HG02852 (cell line): ENCODE results near the gene ZNF593.

Source experiments
- ATAC-seq: cut with Tn5 transposase; IDR thresholded peaks from one replicate; pipeline ENCODE4 v1.9.1; 2021; ENCODE audit warnings: mild to moderate bottlenecking, moderate library complexity; ENCODE audit not compliant: unreplicated experiment

Gene ZNF593

DNA sequence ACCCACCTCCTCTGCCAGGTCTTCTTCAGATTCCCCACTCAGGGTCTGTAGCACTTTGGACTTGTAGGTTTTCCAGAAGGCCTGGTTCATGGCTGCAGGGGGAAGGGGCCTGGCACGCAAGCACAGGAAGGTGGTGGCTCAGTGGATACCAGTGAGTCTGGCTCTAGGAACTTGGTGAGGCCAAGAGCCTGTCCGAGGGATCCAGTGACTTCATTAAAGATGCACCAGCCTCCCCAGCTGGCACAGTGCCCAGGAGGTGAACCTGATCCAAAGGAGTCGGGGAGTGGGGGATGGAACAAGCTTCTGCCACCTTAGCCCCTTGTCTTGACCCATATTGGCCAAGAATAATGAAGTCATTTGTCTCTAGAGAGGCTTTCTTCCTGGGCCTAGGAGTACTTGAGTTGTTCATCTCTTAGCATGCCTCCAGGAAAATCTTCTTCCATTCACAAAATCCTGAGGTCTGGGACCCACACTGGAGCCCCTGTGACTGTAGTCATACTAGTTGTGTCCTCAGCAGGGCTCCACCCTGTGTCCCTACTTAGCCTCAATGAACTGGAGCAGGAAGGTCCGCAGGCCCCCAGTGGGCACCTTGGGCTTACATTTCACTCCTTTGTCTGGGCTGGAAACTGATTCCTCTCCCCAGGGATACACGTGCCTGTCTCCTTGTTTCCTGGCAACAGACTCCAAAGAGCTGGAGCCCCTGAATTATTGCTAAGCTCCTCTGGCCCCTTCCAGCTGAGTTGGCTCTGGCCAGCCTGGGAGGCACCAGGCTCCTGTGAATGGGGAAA is 1.1 kb upstream of the ZNF593 start, which contains the start of gene C1orf232:
Gene C1orf232 (minus strand): TSS at position 554 of the 788 bp plus-strand sequence. CDS start 464 bp downstream, at position 90.
- no peak for ATAC-seq

DNA sequence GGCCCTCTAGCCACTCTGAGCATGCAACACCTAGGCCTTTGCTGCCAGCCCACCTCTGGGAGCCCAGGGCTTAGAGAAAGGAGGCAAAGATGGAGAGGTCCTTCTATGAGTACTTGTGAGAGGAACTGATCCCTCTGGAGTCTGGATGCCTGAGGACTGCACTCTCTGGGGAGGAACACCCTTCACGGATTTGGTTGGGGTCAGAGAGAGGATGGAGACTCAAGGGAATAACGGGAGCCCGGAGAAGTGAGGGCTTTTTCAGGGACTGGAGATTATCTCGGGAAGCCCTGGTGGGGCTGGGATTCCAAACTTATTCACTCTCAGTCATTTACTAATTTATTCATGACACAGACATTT is 532 bp upstream of the ZNF593 start:
- no peak for ATAC-seq

DNA sequence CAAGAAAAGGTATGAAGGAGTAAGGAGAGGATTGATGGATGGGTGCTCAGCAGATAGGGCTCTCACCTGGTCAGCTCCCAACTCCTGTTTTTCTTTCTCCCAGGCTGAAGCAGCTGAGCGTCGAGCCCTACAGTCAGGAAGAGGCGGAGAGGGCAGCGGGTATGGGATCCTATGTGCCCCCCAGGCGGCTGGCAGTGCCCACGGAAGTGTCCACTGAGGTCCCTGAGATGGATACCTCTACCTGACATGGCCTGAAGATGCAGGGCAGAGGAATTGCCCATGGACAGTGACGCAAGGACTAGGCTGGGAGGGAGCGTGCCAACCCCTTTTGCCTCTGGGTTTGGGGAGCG is 739 bp downstream of the ZNF593 start:
- ATAC-seq = no peak

DNA sequence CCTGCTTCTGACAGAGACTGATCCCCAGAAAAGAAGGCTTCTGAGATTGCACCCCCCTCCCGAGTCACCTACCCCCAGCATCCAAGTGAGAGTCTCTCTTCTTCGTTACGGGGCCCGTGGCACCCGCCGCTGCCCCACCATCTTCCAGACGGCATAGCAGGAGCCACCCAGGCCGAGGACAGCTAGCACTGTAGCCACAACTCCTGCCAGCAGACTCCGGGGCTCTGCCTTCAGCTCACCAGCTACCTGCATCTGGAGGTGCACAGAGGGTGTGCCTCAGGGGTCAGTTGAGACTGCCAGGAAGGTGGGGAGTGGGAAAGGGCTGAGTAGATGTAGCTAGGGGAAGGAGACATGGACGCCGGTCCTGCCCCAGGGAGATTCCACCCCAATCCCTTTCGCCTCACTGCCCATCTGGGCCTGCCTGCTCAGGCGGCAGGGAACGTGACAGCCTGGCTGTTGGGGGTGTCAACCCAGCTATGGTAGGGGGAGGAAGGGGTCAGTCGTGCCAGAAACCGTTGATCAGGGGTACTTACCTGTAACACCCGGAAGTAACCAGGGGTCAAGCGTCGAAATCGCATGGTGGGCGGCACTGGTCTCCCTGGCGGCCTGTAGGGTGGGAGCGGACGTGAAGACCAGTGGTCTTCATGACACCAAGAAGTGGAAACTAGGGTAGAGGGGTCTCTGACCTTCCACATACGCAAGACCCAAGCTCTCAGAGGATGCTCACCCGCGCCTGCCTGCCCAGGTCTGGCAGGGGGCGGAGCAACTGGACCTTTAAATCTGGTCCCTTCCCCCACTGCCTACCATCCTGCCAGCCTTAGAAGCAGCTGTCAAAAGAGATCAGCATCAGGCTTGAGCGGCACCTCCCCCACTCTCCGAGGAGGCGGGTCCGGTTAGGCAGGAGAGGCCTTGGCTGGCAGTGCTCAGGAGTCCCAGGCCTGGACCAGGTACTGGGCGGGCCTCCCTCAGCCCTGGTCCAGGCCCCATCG is 1.7 kb downstream of the ZNF593 start, which contains the start of gene ZNF593OS:
Gene ZNF593OS (minus strand): TSS at position 749 of the 989 bp plus-strand sequence. CDS start 171 bp downstream, at position 578.
- no peak for ATAC-seq

DNA sequence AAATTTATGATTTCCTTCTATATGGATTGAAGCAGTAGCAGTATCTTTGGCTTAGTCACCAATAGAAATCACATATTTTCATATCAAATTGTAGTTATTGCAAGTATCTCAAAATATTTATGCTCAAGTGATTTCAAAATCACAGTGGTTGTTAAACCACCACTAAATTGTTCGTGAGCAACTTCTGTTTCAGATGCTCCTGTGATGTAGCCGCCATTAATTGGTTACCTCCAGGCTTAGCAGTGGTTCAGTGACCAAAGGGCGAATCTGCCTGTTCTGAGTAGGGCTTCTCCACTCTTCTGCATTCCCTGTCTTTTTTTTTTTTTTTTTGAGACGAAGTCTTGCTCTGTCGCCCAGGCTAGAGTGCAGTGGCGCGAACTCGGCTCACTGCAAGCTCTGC is 5.6 kb downstream of the ZNF593 start:
- no peak for ATAC-seq

DNA sequence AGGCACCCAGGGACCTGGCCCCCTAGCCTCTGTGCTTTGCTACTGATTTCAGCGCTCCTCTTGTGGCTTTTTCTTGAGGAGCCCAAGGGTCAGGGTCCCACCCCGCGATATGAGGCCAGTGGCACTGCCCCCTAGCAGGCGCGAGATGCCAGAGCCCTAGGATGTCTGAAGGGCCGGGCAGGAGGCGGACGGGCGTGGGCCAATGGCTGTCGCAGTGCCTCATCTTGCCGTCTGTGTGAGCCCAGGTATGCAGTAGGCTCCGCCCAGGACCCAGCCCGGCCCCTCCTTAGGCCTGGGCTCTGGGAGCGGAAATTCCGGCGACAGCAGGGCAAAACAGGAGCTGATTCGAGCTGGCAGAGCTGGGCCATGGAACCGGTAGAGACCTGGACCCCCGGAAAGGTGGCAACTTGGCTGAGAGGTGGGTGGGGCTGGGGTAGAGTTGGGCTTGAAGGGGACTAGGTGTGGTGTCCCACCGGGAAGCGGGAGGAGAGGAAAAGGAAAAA is 7.5 kb downstream of the ZNF593 start, which contains the start of gene CNKSR1:
Gene CNKSR1 (plus strand): TSS at position 310 of the 503 bp plus-strand sequence. CDS start 57 bp downstream, at position 367.
- ATAC-seq = no peak

DNA sequence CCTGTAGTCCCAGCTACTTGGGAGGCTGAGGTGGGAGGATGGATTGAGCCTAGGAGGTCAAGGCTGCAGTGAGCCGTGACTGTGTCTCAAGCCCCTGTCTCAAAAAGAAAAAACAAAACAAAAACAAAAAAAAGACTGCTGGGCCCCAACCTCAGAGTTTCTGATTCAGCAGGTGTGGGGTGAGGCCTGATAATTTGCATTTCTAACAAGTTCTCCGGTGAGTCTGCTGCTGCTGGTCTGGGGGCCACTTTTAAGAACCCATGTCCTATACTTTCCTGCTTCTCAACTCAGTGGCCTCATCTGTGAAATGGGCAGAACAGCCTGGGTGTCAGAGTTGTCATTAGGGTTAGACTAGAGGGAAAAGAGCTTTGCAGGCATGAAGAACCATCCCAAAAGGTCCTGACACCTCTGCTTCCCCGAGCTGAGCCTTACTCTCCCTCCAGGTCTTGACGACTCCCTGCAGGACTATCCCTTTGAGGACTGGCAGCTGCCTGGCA is 10.3 kb downstream of the ZNF593 start:
- no peak for ATAC-seq

DNA sequence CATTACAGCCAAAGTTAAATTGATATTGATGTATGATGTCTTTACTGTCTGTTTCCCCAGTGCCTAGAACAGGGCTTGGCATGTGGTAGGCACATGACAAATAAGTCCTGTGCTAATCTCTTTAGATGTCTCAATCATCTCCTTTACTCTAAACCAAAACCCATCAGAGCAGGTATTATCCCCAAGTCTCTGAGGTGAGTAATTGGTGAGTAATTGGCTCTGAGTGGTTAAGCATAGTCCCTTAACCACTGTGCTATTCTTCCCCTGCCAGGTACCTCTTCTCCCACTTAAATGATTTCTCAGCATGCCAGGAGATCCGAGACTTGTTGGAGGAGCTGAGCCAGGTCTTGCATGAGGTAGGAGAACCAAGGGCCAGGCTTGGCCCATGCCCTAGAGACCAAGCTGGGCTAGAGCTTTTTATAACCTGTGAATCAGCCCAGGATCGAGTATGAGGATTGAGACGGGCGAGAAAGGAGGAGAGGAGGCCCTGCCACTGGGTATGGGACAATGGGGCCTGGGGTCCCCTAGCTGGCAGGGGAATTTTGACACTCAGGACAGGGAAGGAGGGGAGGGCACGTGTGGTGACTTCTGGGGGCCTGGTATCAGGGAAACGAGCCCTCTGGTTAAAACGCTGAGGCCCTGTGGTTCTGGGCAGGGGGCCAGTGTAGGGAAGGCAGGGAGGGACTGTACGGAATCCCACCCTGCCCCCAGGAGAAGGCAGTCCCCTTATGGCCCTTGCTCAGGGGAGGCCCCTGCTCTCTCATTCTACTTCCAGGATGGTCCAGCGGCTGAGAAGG is 12.1 kb downstream of the ZNF593 start:
- no peak for ATAC-seq

DNA sequence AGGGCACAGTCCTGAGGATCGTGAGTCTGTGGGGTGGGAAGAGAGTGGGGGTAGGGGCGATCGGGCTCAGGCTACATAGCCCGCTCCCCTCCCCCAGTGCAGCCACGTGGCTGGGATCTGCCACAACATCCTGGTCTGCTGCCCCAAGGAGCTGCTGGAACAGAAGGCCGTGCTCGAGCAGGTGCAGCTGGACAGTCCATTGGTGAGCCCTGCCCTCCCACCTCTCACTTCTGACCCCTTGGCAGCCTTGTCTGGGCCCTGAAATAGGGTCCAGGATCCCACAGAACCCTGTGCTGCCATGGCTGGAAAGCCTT is 12.6 kb downstream of the ZNF593 start:
- ATAC-seq = no peak

DNA sequence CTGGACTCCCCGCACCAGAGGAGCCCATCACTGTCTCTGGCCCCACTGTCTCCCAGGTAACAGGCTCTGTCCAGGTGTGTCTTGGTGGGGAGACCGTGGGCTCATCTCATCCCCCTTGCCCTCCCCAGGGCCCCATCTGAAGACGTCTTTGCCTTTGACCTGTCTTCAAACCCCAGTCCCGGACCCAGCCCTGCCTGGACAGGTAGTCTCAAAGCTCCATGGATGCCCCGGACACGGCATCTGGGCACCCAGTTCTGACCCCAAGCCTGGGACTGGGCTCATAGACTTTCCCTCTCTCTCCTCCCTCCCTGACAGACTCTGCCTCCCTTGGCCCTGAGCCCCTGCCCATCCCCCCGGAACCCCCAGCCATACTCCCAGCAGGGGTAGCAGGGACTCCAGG is 14.4 kb downstream of the ZNF593 start:
- ATAC-seq = no peak

DNA sequence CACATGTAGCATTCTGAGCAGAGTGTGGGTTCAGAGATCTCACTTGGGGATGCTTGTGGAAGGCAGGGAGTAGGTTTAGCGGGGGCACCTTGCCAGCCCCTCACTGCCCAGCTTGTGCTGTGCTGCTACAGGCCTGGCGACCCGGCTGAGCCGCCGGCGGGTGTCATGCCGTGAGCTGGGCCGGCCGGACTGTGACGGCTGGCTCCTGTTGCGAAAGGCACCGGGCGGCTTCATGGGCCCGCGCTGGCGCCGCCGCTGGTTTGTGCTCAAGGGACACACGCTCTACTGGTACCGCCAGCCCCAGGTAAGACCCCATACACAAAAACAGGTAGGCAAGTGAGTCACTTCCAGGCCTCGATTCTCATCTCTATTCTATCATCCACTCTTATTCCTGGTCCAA is 15.2 kb downstream of the ZNF593 start:
- no peak for ATAC-seq

DNA sequence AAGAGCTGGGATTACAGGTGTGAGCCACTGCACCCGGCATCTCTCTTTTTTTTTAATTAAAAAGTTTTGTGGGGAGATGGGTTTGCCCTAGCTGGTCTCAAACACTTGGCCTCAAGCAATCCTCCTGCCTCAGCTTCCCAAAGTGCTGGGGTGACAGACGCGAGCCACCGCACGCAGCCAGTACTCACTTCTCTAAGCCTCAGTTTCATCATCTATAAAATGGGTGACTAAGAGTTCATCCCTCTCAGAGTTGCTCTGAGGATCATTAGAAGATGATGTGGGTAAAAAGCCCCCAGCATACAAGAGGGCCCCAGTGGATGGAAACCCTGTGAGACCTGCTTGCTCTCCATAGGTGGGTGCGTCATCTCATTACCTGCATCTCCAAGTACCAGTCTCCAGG is 18.2 kb downstream of the ZNF593 start:
- ATAC-seq = no peak

DNA sequence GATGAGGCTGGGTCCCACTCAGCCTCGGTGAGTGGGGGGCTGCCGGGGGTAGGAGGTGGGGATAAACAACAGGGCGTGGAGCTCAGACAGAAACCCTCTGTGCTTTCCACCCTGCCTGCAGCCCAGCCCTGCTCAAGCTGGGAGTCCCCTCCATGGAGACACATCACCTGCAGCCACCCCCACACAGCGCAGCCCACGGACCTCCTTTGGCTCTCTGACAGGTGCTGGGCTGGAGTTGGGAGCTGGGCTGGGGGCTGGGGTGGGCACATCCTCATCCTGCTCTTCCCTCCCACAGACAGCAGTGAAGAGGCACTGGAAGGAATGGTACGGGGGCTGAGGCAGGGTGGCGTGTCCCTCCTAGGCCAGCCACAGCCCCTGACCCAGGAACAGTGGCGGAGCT is 18.8 kb downstream of the ZNF593 start:
- ATAC-seq = no peak

DNA sequence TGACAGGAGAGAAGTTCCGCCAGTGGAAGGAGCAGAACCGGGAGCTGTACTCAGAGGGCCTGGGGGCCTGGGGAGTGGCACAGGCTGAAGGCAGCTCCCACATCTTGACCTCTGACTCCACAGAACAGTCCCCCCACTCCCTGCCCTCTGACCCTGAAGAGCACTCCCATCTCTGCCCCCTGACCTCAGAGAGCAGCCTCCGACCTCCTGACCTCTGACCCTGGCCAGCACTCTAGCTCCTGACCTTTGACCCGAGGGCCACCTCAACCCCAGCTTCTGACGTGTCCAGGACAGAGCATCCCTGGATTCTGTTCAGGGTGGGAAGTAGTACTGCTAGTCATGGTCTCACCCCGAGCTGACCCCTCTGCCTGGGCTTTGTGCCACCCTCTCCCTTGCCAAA is 19.6 kb downstream of the ZNF593 start:
- no peak for ATAC-seq

DNA sequence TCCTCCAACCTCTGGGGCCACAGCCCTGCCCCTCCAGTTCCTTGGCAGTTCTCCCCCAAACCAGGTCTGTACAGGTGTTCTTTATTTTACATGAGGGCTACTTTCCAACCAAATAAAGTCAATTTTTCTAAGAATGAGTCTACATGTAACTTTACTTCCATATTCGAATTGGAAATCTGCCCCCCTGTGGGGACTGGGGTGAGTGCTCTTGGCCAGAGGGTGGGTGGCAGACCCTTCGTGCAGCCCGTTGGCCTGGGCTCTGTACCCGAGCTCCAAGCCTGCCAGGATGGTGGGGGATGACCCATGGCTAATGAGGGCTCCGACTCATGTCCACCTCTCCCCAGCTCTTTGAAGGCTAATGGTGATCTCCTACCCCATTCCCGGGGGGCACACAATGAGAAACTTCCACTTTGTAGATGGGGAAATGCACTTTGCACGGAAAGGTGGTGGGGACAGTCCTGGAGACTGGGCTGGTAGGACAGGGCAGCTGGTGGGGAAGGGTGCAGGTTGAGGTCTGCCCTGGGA is 20.1 kb downstream of the ZNF593 start:
- ATAC-seq = no peak

DNA sequence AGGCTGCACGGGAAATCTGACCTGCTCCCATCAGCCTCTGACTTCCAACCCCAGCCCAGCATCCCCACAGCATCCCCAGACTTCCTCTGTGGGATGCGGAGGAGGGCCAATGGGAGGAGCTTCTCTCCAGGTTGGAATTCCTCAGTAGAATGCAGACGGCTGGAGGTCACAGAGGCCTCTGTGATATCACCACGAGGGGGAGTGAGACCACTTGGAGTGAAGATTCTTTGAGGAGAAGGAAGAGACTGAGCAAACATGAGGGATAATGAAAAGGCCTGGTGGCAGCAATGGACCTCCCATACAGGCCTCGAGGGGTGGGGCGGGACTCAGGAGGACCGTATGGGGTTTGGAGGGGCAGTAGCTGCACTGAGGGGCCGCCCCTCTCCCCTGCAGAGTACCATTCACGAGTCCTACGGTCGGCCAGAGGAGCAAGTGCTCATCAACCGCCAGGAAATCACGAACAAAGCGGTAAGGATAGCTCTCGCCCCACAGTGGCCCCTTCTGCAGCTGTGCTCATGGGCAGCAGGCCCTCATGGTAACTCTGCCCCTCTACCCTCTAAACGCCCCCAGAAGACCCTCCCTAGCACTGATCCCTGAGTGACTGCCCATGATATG is 20.8 kb downstream of the ZNF593 start, which contains the start of gene CATSPER4:
Gene CATSPER4 (plus strand): TSS at position 230 of the 615 bp plus-strand sequence. CDS start 26 bp downstream, at position 256.
- ATAC-seq = no peak

DNA sequence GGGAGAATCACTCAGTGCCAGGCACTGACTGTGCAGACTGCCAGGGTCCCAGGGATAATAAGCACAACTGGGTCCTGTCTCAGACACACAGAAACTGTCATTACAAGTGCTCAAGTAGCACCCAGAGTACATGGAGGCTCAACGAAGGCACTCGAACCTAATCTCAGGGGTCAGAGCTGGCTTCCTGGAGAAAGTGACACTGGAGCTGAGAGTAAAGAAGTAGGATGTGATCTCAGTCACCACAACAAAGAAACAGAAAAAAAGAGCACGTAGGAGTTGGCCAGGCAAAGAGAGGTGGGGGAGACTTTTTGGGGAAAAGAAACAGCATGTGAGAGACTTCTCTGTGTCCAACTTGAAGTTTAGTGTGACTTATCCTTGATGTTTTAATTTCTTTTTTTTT is 22.0 kb downstream of the ZNF593 start:
- ATAC-seq = no peak

DNA sequence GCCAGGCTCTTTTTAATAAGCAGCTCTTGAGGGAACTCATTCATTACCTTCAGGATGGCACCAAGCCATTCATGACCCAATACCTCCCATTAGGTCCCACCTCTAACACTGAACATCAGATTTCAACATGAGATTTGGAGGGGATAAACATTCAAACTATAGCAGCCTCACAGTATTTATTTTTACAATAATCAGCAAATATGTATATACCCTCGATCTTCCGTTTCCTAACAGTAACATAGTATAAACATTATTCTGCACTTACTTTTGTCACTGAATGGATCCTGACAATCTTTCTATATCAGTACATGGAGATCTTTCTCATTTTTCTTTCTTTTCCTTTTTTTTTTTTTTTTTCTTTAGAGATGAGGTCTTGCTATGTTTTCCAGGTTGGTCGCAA is 26.1 kb downstream of the ZNF593 start:
- no peak for ATAC-seq

DNA sequence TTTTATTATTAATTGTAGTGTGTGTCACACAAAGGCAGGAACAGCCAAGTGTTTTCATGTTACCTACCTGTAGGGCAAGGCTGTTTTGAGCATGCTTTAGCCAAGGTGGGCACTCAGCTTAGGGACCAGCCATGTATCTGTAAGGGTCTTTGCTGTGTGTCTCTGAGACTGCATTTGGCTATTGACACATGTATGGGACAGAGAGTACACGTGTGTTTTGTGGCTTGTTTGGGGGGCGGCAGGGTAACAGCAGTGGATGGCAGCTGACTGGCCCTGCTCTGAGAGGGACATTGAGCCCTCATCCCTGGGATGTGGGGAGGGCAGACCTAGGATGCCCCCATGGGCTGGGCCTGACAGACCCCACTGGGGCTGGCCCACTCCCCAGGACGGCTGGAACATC is 27.6 kb downstream of the ZNF593 start:
- no peak for ATAC-seq

DNA sequence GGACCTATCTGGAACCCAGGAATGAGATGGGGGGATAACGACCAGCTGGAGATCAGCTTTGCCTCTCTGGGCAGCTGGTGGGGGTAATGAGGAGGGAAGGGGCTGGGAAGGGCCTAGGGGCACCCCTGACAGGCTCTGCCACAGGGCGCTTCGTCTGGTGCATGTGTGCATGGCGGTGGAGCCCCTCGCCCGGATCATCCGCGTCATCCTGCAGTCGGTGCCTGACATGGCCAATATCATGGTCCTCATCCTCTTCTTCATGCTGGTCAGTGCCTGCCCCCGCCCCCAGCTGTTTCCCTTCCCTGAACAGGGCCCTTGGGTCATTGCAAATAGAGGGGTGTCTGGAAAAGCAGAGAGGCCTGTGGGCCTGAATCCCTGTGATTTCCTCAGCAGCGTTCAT is 28.1 kb downstream of the ZNF593 start:
- no peak for ATAC-seq
